Kidney epithelial cell (primary cell): ENCODE results near the gene IPO8. TPM values are rescaled to one million over a fixed set of nuclear protein-coding genes. Genes with fewer than 3 reads are reported as not detected.
A peak's percentile ranks its signal among the peaks of the same experiment; 100 is the strongest.
"Not testable (repeated sequence)": the region's sequence is repeated elsewhere in the genome, so short reads cannot be mapped to it uniquely, and the experiment has no call there.

Experiments
- DNase-seq: peaks from one replicate; pipeline ENCODE4 v3.0.0-alpha.2; 2010; ENCODE audit warnings: low read depth
- H3K27me3 ChIP-seq: 2 replicates; pipeline ENCODE4 v1.6.0; 2011; ENCODE audit warnings: low read length; ENCODE audit not compliant: control insufficient read depth, insufficient read depth
- H3K36me3 ChIP-seq: 2 replicates; pipeline ENCODE4 v1.5.1; 2011; ENCODE audit warnings: low read length; ENCODE audit not compliant: control insufficient read depth, insufficient read depth
- H3K4me3 ChIP-seq: 2 replicates; pipeline ENCODE4 v1.5.1; 2011; ENCODE audit warnings: low read depth, mild to moderate bottlenecking, control low read depth, low read length
- total RNA-seq: library from RNA; depleted of rRNA; stranded (reverse); fragments of >200 nt; gene quantifications from 2 replicates; pipeline ENCODE4 v1.2.3, GENCODE V29; 2015
- TF ChIP-seq, protein P1 (sequence below): IDR thresholded peaks from 2 replicates; pipeline ENCODE4 v1.5.1; 2011; ENCODE audit warnings: mild to moderate bottlenecking, moderate library complexity, low read length, control low read depth, inconsistent platforms; ENCODE audit not compliant: insufficient read depth, poor library complexity, severe bottlenecking

The IPO8 gene
- total RNA-seq, 1 donor from 2014 or later: 26.2 TPM

DNA sequence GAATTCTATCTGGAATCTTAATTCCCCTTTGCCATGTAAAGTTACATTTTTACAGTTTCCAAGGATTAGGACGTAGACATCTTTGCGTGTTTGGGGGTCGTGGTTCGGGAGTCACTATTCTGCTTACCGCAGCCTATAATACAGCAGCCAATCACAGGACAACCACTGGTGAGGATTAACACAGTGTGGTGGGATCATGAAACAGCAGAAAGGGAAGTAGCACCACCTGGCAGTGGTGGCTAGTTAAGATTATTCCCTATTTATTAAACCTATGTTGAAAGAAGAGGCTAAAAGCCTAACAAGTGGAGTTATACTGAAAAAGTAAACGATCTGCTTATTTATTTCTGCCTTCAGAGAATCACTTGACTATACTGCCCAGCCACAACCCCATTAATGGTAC lies 71.7 kb downstream of the IPO8 start:
- Histone ChIP-seq H3K4me3 (no peak overlapping the region), H3K27me3 (no peaks in the 10 kb centered on the region), H3K36me3 (no peaks in the 10 kb centered on the region)
- DNase-seq: no peak
- TF ChIP-seq, protein P1, sequence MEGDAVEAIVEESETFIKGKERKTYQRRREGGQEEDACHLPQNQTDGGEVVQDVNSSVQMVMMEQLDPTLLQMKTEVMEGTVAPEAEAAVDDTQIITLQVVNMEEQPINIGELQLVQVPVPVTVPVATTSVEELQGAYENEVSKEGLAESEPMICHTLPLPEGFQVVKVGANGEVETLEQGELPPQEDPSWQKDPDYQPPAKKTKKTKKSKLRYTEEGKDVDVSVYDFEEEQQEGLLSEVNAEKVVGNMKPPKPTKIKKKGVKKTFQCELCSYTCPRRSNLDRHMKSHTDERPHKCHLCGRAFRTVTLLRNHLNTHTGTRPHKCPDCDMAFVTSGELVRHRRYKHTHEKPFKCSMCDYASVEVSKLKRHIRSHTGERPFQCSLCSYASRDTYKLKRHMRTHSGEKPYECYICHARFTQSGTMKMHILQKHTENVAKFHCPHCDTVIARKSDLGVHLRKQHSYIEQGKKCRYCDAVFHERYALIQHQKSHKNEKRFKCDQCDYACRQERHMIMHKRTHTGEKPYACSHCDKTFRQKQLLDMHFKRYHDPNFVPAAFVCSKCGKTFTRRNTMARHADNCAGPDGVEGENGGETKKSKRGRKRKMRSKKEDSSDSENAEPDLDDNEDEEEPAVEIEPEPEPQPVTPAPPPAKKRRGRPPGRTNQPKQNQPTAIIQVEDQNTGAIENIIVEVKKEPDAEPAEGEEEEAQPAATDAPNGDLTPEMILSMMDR: no peak

DNA sequence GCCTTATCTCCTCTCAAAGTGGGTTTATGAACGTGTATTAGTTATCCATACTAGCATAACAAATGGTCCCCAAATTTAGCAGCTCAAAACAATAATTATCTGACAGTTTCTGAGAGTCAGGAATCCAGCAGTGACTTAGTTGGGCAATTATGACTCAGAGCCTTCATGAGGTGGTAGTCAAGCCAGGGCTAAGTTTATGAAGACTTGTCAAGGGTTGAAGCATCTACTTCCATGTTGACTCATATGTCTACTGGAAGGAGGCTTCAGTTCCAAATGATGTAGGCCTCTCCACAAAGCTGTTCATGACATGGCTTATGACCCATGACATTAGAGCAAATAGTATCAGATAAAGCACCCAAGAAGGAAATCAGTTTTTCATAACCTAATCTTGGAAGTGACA lies 73.2 kb downstream of the IPO8 start:
- Histone ChIP-seq H3K27me3 (no peaks in the 10 kb centered on the region), H3K4me3 (no peak overlapping the region), H3K36me3 (no peaks in the 10 kb centered on the region)
- TF ChIP-seq, protein P1: no peak
- peak; percentile 2 for DNase-seq

DNA sequence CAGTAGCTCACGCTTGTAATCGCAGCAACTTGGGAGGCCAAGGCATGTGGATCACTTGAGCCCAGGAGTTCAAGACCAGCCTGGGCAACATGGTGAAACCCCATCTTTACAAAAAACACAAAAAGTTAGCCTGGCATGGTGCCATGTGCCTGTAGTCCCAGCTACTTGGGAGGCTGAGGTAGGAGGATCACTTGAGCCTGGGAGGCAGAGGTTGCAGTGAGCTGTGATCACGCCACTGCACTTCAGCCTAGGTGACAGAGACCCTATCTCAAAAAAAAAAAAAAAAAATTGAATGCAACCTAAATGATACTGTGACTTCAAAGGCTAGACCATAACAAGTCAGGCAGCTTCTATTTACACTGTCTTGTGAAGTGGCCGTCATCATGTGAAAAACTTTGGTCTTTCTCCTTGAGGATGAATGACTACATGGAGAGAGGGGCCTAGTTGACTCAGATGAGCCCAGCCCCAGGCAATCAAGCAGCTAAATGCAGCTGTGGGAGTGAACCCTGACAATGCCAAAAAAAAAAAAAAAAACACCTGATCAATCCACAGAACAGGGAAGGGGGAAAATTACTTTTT lies 73.9 kb downstream of the IPO8 start:
- not testable (repeated sequence) for H3K27me3 ChIP-seq, H3K4me3 ChIP-seq, DNase-seq, H3K36me3 ChIP-seq

DNA sequence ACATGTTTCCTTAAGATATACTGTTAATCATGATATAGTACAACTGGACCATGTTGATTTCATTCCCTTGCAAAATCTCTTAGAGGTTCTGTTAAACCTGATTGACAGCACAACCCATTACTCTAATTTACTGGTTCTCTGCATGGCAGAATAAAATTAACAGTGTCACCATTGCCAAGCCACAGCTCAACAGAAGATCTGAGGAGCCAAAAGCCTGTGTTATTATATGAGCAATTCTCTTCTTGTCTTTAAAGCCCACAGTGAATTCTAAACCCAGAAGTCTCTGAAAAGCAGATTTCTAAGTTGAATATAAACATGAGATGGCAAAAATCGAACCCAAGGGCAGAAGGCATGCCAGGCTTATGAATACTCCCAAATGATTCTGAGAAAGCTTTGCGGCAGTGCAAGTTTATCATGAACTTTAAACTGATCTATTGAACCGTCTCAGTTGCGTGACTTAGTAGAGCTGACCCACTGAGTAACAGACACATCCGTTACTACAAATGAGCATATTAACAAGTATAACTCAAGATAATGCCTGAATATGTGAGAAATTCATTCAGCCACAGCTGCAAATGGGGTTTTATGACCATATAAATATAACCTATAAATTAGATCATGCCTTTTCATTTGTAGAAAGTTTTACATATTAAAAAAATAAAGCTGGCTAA lies 78.2 kb downstream of the IPO8 start:
- Histone ChIP-seq H3K4me3 (no peak overlapping the region), H3K36me3 (no peaks in the 10 kb centered on the region), H3K27me3 (no peaks in the 10 kb centered on the region)
- DNase-seq: no peak
- TF ChIP-seq, protein P1: no peak

DNA sequence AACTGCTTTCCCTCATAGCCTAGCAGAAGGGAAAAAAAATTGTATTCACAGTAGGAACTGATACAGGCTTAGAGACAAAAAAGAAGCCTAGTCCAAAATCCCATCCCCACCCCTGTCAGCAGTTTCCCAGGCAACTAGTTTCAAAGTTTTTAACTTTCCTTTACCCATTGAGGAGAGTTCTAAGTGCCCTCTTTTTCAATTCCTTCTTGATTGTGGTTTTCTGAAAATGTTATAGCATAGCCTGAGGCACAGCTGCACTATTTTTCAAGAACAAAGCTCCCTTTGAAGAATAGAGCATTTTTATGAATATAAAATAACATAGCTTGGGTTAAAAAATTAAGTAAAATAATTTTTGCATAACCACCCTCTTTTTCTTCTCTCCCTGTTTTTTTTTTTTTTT lies 81.6 kb downstream of the IPO8 start:
- TF ChIP-seq, protein P1: no peak
- no peak for DNase-seq
- no peak overlapping the region for H3K4me3 ChIP-seq
- H3K36me3 ChIP-seq: no peaks in the 10 kb centered on the region
- no peaks in the 10 kb centered on the region for H3K27me3 ChIP-seq

DNA sequence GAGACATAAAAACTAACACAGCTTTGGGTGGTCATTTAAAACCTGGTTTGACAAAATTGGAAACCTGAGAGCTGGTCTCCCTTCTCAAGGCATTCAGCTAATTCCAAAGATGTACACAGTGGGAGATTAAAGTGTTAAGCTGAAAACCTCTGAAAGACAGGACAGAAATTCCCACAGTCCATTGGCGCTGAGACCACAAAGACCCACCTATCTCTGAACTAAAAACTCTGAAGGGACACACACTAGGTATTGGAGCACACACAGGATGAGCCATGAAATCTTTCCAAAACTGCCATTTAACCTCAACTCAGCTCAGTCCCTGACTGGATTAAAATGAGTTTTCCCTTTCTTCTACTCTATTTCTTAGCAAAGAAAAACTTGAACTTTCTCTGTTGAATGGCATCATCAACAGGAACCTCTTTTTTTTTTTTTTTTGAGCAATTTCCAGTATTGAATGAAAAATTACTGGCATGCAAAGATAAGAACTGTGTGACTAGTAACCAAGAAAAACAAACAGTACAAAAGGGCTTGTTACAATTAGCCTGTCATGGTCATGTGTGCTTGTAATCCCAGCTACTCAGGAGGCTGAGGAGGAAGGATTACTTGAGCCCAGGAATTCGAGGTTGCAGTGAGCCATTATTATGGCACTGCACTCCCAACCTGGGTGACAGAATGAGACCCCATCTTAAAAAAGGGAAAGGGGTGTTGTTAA lies 82.4 kb downstream of the IPO8 start:
- Histone ChIP-seq H3K36me3 (no peaks in the 10 kb centered on the region), H3K4me3 (no peak overlapping the region), H3K27me3 (no peaks in the 10 kb centered on the region)
- TF ChIP-seq, protein P1: no peak
- no peak for DNase-seq
